Fibroblast of the conjunctiva (primary cell): ENCODE data around the gene ADAMTS19.
"Not testable (repeated sequence)": the region's sequence is repeated elsewhere in the genome, so short reads cannot be mapped to it uniquely, and the experiment has no call there.

Source experiments
- DNase-seq: peaks from one replicate; pipeline ENCODE4 v3.0.0-alpha.2; 2010; ENCODE audit warnings: low read depth

Gene ADAMTS19

GRCh38 chr5:129593525-129593924 lies 133.4 kb downstream of the ADAMTS19 start:
- no peak for DNase-seq

- DNase-seq: no peak
These were observed 141.5 kb downstream of the ADAMTS19 start for GRCh38 chr5:129601576-129601975.

GRCh38 chr5:129608350-129608749 lies 148.3 kb downstream of the ADAMTS19 start:
- no peak for DNase-seq

- no peak for DNase-seq
These were observed 149.6 kb downstream of the ADAMTS19 start for GRCh38 chr5:129609710-129610109.

- DNase-seq: no peak
These were observed 156.4 kb downstream of the ADAMTS19 start for GRCh38 chr5:129616517-129616916.

- DNase-seq: no peak
These were observed 157.1 kb downstream of the ADAMTS19 start for GRCh38 chr5:129617206-129617605.

GRCh38 chr5:129619782-129620181 lies 159.7 kb downstream of the ADAMTS19 start:
- no peak for DNase-seq

- DNase-seq: no peak
These were observed 162.4 kb downstream of the ADAMTS19 start for GRCh38 chr5:129622531-129622930.

GRCh38 chr5:129629575-129629974 lies 169.5 kb downstream of the ADAMTS19 start:
- no peak for DNase-seq

GRCh38 chr5:129630101-129630500 lies 170.0 kb downstream of the ADAMTS19 start:
- peak; percentile 3 for DNase-seq

- DNase-seq: peak; percentile 28
These were observed 171.9 kb downstream of the ADAMTS19 start for GRCh38 chr5:129631961-129632360.

GRCh38 chr5:129637501-129637900 lies 177.4 kb downstream of the ADAMTS19 start:
- DNase-seq: not testable (repeated sequence)

- no peak for DNase-seq
These were observed 179.2 kb downstream of the ADAMTS19 start for GRCh38 chr5:129639331-129639730.

- no peak for DNase-seq
These were observed 192.4 kb downstream of the ADAMTS19 start for GRCh38 chr5:129652349-129653056.

- no peak for DNase-seq
These were observed 192.9 kb downstream of the ADAMTS19 start for GRCh38 chr5:129653057-129653375.

- DNase-seq: no peak
These were observed 193.3 kb downstream of the ADAMTS19 start for GRCh38 chr5:129653442-129653841.

GRCh38 chr5:129656952-129657351 lies 196.9 kb downstream of the ADAMTS19 start:
- DNase-seq: no peak

GRCh38 chr5:129658801-129659200 lies 198.7 kb downstream of the ADAMTS19 start:
- no peak for DNase-seq

GRCh38 chr5:129661366-129662035 lies 201.4 kb downstream of the ADAMTS19 start:
- no peak for DNase-seq

- DNase-seq: peak; percentile 30
These were observed 204.3 kb downstream of the ADAMTS19 start for GRCh38 chr5:129664336-129664937.

GRCh38 chr5:129670957-129671500 lies 210.9 kb downstream of the ADAMTS19 start:
- peak; percentile 60 for DNase-seq

- DNase-seq: no peak
These were observed 211.9 kb downstream of the ADAMTS19 start for GRCh38 chr5:129672006-129672405.

- no peak for DNase-seq
These were observed 219.6 kb downstream of the ADAMTS19 start for GRCh38 chr5:129679671-129680070.
